Loucy (cell line): ENCODE data around the gene SULT1E1.

Source experiments
- H2AFZ ChIP-seq: fragments of 200-600 bp; sonication (generic); 2 replicates; pipeline ENCODE4 v1.6.0; 2016; ENCODE audit warnings: antibody characterized with exemption, mild to moderate bottlenecking, low read length, moderate library complexity
- H3F3A ChIP-seq: fragments of 200-600 bp; 2 replicates; pipeline ENCODE4 v1.6.0; 2016; ENCODE audit warnings: antibody characterized with exemption, low read depth, mild to moderate bottlenecking
- H3K27me3 ChIP-seq: fragments of 200-600 bp; sonication (generic); 2 replicates; pipeline ENCODE4 v1.6.1; 2014; ENCODE audit warnings: low read length, mild to moderate bottlenecking; ENCODE audit not compliant: insufficient read depth, poor library complexity, severe bottlenecking
- H3K36me3 ChIP-seq: fragments of 200-600 bp; sonication (generic); 2 replicates; pipeline ENCODE4 v1.6.1; 2016; ENCODE audit warnings: low read length; ENCODE audit not compliant: insufficient read depth
- H3K4me1 ChIP-seq: fragments of 200-600 bp; sonication (generic); 2 replicates; pipeline ENCODE4 v1.5.1; 2014; ENCODE audit warnings: low read length, mild to moderate bottlenecking; ENCODE audit not compliant: insufficient read depth, poor library complexity, severe bottlenecking
- H3K4me2 ChIP-seq: fragments of 200-600 bp; sonication (generic); 2 replicates; pipeline ENCODE4 v1.6.0; 2014; ENCODE audit warnings: antibody characterized with exemption, low read length, low read depth, mild to moderate bottlenecking; ENCODE audit not compliant: poor library complexity, severe bottlenecking
- H3K4me3 ChIP-seq: fragments of 200-600 bp; sonication (generic); 2 replicates; pipeline ENCODE4 v1.5.1; 2014; ENCODE audit warnings: low read length, mild to moderate bottlenecking, mixed read lengths; ENCODE audit not compliant: poor library complexity, severe bottlenecking
- H3K79me2 ChIP-seq: fragments of 200-600 bp; sonication (generic); 2 replicates; pipeline ENCODE4 v1.6.1; 2014; ENCODE audit warnings: low read length; ENCODE audit not compliant: insufficient read depth
- H3K9ac ChIP-seq: fragments of 200-600 bp; sonication (generic); 2 replicates; pipeline ENCODE4 v1.6.0; 2014; ENCODE audit warnings: mild to moderate bottlenecking, low read depth, low read length, moderate library complexity; ENCODE audit not compliant: poor library complexity, severe bottlenecking
- H3K9me2 ChIP-seq: fragments of 200-600 bp; sonication (generic); replicated peaks from 2 replicates; pipeline ENCODE4 v1.6.1; 2016; ENCODE audit warnings: low read depth, low read length, mixed read lengths
- H3K9me3 ChIP-seq: fragments of 200-600 bp; sonication (generic); 2 replicates; pipeline ENCODE4 v1.6.1; 2014; ENCODE audit warnings: mild to moderate bottlenecking, antibody characterized with exemption, low read length, low read depth; ENCODE audit not compliant: insufficient read depth
- H4K20me1 ChIP-seq: fragments of 200-600 bp; sonication (generic); 2 replicates; pipeline ENCODE4 v1.6.0; 2014; ENCODE audit warnings: antibody characterized with exemption, low read length, mild to moderate bottlenecking; ENCODE audit not compliant: insufficient read depth, poor library complexity, severe bottlenecking
- CTCF ChIP-seq: fragments of 200-600 bp; sonication (generic); conservative IDR thresholded peaks from 2 replicates; pipeline ENCODE4 v1.5.1; 2014; ENCODE audit warnings: mild to moderate bottlenecking, antibody characterized with exemption, low read length
- EZH2phosphoT487 ChIP-seq: fragments of 200-600 bp; IDR thresholded peaks from 2 replicates; pipeline ENCODE4 v1.6.1; 2018; ENCODE audit warnings: antibody characterized with exemption, mild to moderate bottlenecking, moderate library complexity, borderline replicate concordance

SULT1E1 gene

GRCh38 chr4:69860052-69860451, at the start of gene SULT1E1:
TSS of gene SULT1E1 (minus strand) at chr4:69860145. CDS start at chr4:69857644, 2,501 bp downstream.
- no peaks in the 10 kb centered on the region for H3K79me2 ChIP-seq
- H3F3A ChIP-seq = no peaks in the 10 kb centered on the region
- no peaks in the 10 kb centered on the region for H3K9me3 ChIP-seq
- no peaks in the 10 kb centered on the region for H3K9me2 ChIP-seq
- H3K36me3 ChIP-seq = no peaks in the 10 kb centered on the region
- H3K4me1 ChIP-seq = no peaks in the 10 kb centered on the region
- H3K27me3 ChIP-seq = no peaks in the 10 kb centered on the region
- no peak within 1 kb of the TSS for H3K4me2 ChIP-seq
- H3K4me3 ChIP-seq = no peak within 1 kb of the TSS
- TF ChIP-seq CTCF = no peak
- no peak for TF ChIP-seq EZH2phosphoT487
- no peaks in the 10 kb centered on the region for H4K20me1 ChIP-seq
- no peak within 1 kb of the TSS for H3K9ac ChIP-seq
- no peak within 1 kb of the TSS for H2AFZ ChIP-seq

GRCh38 chr4:69909195-69909594, 49.2 kb upstream of the SULT1E1 start:
- Histone ChIP-seq H3K9me2 (no peaks in the 10 kb centered on the region), H3K4me1 (no peaks in the 10 kb centered on the region), H2AFZ (no peak overlapping the region), H3K27me3 (no peaks in the 10 kb centered on the region), H4K20me1 (no peaks in the 10 kb centered on the region), H3K36me3 (no peaks in the 10 kb centered on the region), H3K4me3 (no peak overlapping the region), H3K79me2 (no peaks in the 10 kb centered on the region), H3K9ac (no peak overlapping the region), H3F3A (no peaks in the 10 kb centered on the region), H3K9me3 (no peaks in the 10 kb centered on the region), H3K4me2 (no peak overlapping the region)
- no peak for TF ChIP-seq EZH2phosphoT487

- H3K79me2 ChIP-seq = no peaks in the 10 kb centered on the region
- H3K4me2 ChIP-seq = no peak overlapping the region
- H3K36me3 ChIP-seq = no peaks in the 10 kb centered on the region
- H3F3A ChIP-seq = no peaks in the 10 kb centered on the region
- H2AFZ ChIP-seq = no peak overlapping the region
- H3K9me2 ChIP-seq = no peaks in the 10 kb centered on the region
- H3K9ac ChIP-seq = no peak overlapping the region
- no peaks in the 10 kb centered on the region for H3K27me3 ChIP-seq
- H3K4me1 ChIP-seq = no peaks in the 10 kb centered on the region
- H3K4me3 ChIP-seq = no peak overlapping the region
- no peaks in the 10 kb centered on the region for H3K9me3 ChIP-seq
- H4K20me1 ChIP-seq = no peaks in the 10 kb centered on the region
- TF ChIP-seq CTCF (no peak), EZH2phosphoT487 (no peak)
Observed at GRCh38 chr4:69907151-69907550, 47.2 kb upstream of the SULT1E1 start.

- H3K36me3 ChIP-seq = no peaks in the 10 kb centered on the region
Observed at GRCh38 chr4:69896530-69897116, 36.7 kb upstream of the SULT1E1 start.

More at GRCh38 chr4:69896530-69897116, 36.7 kb upstream of the SULT1E1 start:
- H3K27me3 ChIP-seq = no peaks in the 10 kb centered on the region
- no peaks in the 10 kb centered on the region for H3K9me3 ChIP-seq
- no peaks in the 10 kb centered on the region for H3K9me2 ChIP-seq
- no peaks in the 10 kb centered on the region for H3K4me1 ChIP-seq
- H3K4me3 ChIP-seq = no peak overlapping the region
- TF ChIP-seq CTCF (peak; percentile 49), EZH2phosphoT487 (no peak)
- no peaks in the 10 kb centered on the region for H4K20me1 ChIP-seq
- H3K79me2 ChIP-seq = no peaks in the 10 kb centered on the region
- no peaks in the 10 kb centered on the region for H3F3A ChIP-seq
- no peak overlapping the region for H2AFZ ChIP-seq
- no peak overlapping the region for H3K4me2 ChIP-seq
- H3K9ac ChIP-seq = no peak overlapping the region
